ENCODE measurements around the gene TP73.

TP73 gene

GRCh38 chr1:3783651-3784474, 131.5 kb downstream of the TP73 start:
- DNase-seq (ENCODE audit: low read depth) = no peak

GRCh38 chr1:3785045-3785444, 132.7 kb downstream of the TP73 start:
- peak; percentile 37 for DNase-seq (ENCODE audit: low read depth)

- no peak for DNase-seq (ENCODE audit: low read depth)
Measured at GRCh38 chr1:3785456-3786157, 133.3 kb downstream of the TP73 start.
